ENCODE measurements around the gene RO60.

RO60 gene

DNA sequence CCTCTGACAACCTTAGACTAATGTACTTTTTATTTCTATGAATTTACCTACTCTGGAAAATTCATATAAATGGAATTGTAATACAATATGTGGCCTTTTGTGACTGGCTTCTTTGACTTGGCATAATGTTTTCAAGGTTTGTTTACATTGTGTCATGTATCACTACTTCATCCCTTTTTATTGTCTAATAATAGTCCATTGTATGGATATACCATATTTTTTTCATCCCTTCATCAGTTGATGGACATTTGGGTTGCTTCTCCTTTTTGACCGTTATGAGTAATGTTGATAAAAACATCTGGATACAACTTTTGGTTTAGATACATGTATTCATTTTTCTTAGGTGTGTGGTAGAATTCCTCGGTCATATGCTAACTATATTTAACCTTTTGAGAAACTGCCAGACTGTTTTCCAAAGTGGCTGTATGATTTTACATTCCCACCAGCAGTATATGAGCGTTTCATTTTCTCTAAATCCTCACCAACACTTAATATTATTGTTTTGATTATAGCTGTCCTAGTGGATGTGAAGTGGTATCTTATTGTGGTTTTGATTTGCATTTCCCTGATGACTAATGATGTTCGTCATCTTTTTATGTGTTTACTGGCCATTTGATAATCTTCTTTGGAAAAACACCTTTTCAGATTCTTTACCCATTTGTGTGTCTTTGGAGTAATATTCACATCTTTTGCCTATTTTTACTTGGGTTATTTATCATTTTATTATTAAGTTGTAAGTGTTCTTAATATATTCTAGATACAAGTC lies 3.5 kb downstream of the RO60 start:
- DNase-seq, result no peak

GRCh38 chr1:193065954-193066353 lies 6.5 kb downstream of the RO60 start:
- DNase-seq, result no peak

DNA sequence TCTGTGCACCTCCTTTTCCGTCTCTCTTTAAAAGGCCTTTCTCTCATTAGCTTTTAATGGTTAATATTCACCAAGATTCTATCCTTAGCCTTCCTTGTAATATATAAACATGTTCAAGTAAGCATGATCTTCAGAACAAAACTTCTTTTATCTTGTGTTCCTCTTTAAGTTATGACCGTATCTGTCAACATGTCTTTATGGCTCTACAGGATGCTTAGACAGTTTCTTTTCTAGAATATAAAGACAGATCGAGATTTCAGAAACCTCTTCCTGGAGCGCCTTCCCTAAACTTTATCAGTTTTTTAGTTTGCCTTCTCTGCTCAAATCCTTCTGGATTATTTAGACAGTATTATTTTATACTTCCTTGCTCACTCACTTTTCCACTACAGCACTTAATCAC lies 7.2 kb downstream of the RO60 start:
- DNase-seq, result no peak

DNA sequence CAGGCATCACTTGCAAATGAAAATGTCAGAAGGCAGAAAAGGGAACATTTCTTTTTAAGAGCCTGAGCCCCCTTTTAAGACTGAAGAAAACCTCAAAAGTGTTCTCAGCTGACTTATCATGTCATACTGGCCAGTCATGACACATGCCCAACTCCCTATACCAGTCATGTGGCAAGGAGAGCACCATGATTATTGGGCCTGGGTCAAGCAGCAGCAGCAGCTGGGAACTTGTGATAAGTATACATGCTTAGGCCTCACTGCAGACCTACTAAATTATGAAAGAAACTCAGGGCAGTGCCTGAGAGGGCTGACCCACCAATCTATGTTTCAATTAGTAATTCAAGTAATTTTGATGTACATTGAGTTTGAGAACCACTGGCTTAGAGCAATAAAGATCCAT lies 8.6 kb downstream of the RO60 start:
- no peak for DNase-seq

GRCh38 chr1:193069748-193070385 lies 10.5 kb downstream of the RO60 start:
- peak; percentile 24 for DNase-seq

GRCh38 chr1:193070386-193070753 lies 11.0 kb downstream of the RO60 start:
- no peak for DNase-seq

GRCh38 chr1:193070942-193071341 lies 11.5 kb downstream of the RO60 start:
- no peak for DNase-seq

- no peak for DNase-seq
Observed at GRCh38 chr1:193077991-193078390, 18.6 kb downstream of the RO60 start.

- no peak for DNase-seq
Observed at GRCh38 chr1:193079187-193079586, 19.8 kb downstream of the RO60 start.

DNA sequence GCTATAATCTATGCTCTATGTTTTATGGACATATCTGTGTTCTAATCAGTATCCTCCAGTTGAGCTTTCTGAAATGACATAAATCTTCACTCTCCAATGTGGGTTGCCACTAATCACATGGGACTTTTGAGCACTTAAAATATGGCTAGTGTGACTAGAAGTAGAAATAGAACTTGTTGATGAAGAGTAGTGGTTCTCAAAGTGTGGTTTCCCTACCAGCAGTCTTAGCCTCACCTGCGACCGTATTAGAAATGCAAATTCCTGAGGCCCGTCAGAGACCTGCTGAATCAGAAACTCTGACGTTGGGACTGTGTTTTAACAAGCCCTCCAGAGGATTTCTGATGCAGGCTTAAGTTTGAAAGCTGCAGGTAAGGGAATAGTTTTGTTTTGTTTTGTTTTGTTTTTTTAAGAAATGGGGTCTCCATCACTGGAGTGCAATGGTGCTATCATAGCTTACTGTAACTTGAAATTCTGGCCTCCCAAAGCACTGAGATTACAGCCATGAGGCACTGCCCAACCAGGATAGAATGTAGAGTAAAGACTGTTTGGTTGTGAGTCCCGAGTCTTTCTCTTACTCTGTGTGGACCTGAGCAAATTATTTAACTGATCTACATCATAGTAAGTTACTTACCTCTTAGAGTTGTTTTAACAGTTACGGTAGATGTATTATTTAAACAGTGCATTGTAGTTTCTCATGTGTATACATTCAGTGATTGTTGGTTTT lies 24.1 kb downstream of the RO60 start:
- no peak for DNase-seq

DNA sequence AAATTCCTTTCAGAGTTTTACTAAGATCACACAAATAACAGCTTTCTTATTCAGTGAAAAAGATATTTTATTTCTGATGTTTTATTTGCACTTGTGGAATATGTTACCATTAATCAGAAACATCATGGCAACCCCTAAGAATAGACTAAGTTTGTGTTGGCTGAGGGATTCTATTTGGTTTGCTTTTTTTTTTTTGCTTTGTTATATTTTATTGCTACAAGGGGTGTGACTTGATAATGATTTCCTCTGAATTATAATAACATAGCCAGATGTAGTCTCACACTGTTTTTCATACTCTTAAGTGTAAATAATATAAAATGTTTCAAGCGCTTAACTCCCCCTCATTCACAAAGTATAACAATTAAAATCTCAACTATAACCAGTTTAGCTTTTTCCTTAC lies 25.9 kb downstream of the RO60 start:
- DNase-seq, result no peak

DNA sequence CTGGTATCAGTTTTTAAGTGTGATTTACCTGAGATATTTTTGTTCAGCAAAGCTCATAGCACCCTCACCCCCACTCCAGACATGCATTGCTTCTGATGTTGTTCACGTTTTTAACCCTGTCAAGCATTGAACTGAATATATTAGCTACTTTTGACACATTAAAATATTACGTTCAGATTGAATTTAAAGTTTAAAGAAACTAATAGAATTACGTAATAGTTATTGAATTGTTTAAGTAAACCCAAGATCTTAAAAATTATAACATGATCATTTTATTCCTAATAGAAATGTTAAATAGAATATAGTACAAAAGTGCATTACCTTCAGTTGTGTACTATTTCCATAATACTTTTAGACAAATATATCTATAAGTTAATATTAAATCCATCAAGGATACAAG lies 26.9 kb downstream of the RO60 start:
- no peak for DNase-seq

GRCh38 chr1:193087893-193088292 lies 28.5 kb downstream of the RO60 start:
- no peak for DNase-seq

DNA sequence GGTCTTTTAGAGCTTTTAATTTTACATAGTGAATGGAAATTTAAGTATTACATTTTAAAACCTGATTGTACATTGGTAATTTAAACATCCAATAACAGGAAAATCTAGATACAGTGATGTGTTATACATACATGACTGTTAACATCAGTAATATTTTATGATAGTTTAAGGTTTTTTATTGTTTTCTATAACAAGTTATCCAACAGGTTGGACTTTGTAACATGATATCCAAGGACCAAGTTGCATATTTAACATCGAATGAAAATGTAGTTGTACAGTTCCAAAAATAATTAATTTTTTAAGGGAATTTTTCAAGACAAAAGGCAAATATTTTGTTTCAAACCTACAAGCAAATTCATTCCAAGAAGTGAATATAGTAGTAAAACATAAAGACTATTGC lies 31.5 kb downstream of the RO60 start:
- no peak for DNase-seq

DNA sequence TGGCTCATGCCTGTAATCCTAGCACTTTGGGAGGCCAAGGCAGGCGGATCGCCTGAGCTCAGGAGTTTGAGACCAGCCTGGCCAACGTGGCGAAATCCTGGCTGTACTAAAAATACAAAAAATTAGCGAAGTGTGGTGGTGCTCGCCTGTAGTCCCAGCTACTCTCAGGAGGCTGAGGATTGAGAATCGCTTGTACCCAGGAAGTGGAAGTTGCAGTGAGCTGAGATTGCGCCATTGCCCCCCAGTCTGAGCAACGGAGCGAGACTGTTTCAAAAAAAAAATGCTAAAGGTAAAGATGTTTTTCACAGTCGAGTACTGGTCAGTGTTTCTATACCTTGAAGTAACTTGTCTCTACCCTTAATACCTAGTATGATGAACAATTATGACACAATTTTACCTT lies 34.7 kb downstream of the RO60 start:
- DNase-seq, result no peak

DNA sequence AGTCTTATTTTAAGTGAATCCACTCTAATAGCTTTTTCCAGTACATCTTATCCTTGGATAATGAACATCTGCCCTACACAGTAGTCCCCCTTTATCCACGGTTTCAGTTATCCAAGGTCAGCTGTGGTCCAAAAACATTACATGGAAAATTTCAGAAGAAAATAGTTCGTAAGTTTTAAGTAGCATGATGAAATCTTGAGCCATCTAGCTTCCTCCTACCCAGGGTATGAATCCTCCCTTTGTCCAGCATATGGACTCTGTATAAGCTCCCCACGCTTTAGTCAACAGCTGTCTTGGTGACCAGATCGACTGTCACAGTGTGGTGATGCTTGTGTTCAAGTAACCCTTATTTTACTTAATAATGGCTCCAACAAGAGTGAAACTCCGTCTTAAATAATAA lies 43.2 kb downstream of the RO60 start:
- DNase-seq, result no peak

DNA sequence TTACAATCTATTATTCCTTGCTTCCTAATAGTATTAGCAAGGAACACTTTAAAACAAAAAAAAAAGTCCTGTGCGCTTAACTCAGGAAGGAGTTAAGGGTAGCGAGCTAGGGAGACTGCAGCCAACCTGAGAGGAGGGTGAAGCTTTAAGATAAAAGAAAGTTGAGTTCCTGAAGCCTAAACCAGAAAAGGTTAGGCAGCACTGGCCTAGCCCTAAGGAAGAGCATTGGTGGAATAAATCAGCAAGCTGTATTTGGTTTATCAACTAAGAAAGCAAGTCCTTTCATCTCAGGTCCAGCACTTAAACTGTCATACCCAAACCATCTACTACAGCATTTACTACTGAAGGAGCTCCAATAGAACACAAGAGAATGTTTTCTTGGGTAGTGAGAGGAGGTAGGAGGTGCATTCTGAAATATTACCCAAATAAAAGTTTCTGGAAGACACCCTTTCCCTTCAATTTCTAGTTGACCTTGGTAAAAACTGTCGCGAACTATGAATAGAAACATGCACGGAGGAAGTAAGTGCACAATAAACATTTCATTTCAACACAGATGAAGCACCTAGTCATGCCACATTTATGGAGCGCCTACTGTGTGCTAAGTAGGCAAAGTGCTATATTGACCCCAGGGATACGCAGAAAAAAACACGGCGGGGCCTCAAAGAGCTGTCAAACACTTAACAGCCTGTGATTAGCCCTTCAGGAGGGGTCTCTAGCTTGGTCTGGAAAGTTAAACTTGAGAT lies 44.5 kb downstream of the RO60 start:
- no peak for DNase-seq

GRCh38 chr1:193104502-193104906 lies 45.1 kb downstream of the RO60 start:
- DNase-seq, result no peak

GRCh38 chr1:193104907-193105820 lies 45.8 kb downstream of the RO60 start, which contains the start of gene GLRX2:
GLRX2 (minus strand) TSS chr1:193105414; CDS start chr1:193105382, 32 bp downstream.
- peak; percentile 48 for DNase-seq

GRCh38 chr1:193105821-193106177 lies 46.4 kb downstream of the RO60 start:
- DNase-seq, result no peak

GRCh38 chr1:193108471-193108870 lies 49.1 kb downstream of the RO60 start:
- no peak for DNase-seq
